HS-27A (cell line): ENCODE results near the gene RABL3.
"Not testable (repeated sequence)": the region's sequence is repeated elsewhere in the genome, so short reads cannot be mapped to it uniquely, and the experiment has no call there.

Source experiments
- DNase-seq: peaks from one replicate; pipeline ENCODE4 v3.0.0-alpha.2; 2012; ENCODE audit warnings: low read depth, missing footprints

The RABL3 gene, protein sequence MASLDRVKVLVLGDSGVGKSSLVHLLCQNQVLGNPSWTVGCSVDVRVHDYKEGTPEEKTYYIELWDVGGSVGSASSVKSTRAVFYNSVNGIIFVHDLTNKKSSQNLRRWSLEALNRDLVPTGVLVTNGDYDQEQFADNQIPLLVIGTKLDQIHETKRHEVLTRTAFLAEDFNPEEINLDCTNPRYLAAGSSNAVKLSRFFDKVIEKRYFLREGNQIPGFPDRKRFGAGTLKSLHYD

DNA sequence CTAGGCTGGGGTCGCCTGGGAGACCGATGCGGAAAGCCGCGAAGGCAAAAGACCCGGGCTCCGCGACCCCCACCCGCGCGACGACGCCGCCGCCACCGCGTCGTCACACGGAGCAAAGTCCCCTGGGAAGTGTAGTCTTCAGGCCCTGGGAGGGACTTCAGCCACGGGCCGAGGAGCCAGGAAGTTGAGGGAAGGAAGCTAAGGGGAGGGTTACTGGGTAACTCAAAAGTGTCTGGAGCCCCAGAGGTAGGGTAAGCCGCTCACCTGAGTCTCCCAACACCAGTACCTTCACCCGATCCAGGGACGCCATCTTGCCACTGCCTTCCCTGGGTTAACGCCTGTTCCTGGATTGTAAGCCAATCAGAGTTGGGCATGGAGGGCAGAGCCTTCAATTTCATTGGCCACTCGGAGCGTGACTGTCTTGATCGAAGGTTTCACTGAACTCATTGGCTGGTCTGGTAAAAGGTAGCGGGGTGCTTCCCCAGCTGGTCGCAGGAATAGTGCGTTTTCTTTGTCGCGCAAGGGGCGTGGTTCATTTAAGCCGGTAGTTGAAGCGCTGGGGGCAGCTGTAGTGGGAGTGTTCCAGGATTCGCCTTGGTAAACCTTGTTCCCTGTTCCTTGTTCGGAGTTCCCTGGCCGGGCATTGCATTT is at the start of gene RABL3, which contains the start of gene GTF2E1:
Gene RABL3, minus strand, starts transcription at position 319 of the 651 bp plus-strand sequence. Its CDS starts 9 bp downstream, at position 310.
Gene GTF2E1, plus strand, starts transcription at position 547 of the 651 bp plus-strand sequence. CDS start 7,809 bp downstream, outside the sequence.
- DNase-seq, result peak; percentile 98

DNA sequence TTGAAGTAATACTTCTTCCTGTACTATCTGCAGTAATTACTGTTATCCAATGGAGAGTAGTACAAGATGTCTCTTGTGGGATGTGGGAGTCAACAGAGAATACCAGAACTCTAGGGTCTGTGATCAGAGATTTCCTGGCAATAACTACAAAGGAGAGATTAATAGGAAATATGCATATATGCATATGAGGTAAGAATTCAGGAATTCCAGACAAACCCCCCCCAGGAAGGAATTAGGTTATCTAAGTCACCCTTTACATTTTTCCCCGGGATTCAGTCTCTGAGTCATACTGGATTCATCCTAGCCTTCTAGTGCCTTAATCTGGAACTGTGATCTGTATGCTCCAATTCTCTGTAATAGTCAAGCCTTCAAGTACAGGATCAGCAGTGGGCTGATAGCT is 49.6 kb upstream of the RABL3 start:
- DNase-seq, result no peak

DNA sequence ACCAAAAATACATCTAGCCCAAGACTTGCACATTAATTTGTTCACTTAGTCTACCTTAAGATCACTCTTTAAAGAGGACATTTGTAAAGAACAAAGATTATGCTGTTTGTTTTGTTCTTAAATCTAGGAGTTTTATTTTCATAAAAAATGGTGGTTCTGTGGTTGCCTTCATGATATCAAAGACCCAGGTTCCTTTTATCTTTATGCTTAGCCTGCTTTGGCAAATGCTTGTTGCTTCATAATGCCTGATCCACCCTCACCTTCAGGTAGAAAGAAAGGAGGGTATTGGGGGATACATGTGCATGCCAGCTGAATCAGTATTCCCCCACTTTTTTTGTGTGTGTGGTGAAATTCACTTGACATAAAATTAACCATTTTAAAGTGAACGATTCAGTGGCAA is 48.7 kb upstream of the RABL3 start:
- DNase-seq, result no peak

DNA sequence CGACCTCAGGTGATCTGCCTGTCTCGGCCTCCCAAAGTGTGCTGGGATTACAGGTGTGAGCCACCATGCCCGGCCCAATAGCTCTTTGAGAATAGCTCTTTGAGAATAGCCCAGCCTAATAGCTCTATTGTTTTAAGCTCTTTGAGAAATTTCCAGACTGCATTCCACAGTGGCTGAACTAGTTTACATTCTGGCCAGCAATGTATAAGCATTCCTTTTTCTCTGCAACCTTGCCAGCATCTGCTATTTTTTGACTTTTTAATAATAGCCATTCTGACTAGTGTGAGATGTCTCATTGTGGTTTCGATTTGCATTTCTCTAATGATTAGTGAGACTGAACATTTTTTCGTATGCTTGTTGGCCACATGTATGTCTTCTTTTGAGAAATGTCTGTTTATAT is 43.5 kb upstream of the RABL3 start:
- not testable (repeated sequence) for DNase-seq

GRCh38 chr3:120780977-120781376 is 38.7 kb upstream of the RABL3 start:
- peak; percentile 83 for DNase-seq

DNA sequence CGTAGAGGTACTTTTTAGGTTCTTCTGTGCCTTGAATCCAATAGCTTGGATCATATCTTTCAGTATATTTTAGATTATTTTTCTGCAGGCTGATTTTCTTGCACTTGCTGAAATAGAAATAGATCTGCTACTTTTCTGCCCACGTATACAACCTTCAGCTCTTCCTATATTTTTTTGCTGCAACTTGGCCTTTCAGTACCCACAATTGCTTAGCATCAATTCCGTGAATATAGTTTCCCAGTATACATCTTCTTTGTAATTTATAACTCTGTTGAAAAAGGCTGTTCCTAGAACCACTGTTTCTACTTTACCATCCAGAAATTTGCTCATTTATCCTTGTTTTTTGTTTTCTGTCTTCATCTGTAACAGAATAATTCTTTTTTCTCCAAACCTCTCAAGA is 36.5 kb upstream of the RABL3 start:
- DNase-seq, result no peak

DNA sequence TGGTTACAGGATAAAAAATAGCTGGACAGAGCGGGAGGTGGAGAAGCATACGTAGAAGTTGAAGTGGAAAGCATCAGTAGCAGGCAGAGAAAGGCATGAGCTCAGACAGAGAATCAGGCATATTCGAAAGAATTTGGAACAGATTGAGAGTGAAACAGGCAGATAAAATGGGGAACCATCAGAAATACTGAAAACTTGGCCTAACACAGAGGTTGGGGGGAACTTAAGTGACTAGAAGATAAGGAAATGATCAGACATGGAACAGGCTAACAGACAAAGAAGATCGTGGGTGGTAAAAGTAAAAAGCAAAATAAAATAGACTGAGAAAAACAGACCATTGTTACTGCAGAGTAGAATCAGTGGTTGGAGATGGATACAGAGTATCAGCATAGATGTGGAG is 33.1 kb upstream of the RABL3 start:
- no peak for DNase-seq

DNA sequence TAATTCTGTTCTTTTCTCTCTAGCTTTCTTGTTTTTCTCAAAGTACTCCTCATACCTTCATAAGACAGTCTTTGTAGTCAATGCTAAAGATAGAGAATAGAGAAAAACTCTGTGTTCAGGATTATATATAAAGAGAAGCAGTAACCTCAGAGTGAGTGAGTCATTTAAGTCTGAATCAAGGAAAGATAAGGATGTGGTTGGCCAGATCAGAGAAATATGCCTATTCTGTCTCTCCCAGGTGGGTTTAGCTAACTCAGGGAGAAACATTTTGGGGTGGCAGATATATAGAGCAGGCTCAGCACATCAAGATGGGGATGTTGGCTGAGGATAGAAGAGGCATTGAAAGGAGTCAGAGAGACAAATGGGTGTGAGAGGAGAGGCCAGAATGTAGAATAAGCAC is 31.6 kb upstream of the RABL3 start:
- no peak for DNase-seq

- DNase-seq, result no peak
Observed at GRCh38 chr3:120772081-120772480, 29.8 kb upstream of the RABL3 start.

DNA sequence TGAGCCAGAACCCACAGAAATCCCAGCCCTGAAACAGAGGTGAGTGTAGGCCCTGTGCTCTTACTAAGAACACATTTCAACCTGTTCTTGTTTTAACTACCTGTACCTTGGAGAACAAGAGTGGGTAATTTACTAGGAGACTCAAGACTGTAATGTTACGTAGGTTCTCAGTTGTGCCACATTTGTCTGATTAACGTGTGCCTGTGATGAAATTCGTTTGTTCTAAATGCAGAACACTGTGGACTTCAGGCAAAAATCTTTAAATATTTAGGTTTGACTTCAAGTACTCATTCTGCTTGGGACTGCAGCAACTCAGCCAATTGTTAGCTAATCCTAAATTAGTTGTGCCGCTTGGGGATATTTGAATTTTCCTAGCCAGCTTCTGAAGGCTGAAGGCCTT is 28.6 kb upstream of the RABL3 start:
- no peak for DNase-seq

- no peak for DNase-seq
Observed at GRCh38 chr3:120769436-120769835, 27.1 kb upstream of the RABL3 start.

DNA sequence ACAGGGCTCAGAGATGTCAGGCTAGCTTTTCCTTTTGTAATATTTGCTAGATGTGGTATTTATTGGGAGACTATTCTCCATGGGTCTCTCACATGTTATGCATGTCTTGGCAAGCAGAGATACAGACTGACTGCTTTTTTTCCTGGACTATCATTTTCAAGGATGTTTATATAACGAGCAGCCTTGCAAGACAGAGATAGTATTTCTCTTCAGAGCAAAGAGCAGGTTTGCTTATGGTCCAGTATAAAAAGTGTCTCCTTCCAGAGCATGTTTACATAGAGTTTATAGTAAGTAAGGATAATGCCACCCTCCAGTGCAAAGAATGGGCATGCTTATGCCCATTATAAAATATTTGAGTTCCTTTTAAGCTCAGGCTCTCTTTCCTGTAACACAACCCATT is 24.8 kb upstream of the RABL3 start:
- no peak for DNase-seq

DNA sequence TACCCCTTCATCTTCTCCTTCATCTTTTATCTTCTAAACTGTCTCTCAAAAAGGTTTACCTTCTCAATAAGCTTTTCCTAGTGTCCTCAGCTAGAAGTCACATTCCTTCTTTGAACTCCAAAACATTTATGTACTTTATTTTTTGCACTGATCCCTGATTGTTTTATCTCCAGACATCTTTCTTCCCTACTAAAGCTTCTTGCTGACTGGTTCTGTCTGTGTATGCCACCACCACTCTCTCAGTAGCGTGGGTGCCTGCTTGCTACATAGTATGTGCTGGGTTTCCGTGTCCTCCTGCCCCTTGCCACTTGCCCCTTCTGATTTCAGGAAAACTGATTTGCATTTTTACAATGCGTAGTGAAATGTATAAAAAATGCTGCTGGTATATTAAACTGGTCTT is 24.3 kb upstream of the RABL3 start:
- no peak for DNase-seq

GRCh38 chr3:120765830-120766493 is 23.6 kb upstream of the RABL3 start:
- no peak for DNase-seq

DNA sequence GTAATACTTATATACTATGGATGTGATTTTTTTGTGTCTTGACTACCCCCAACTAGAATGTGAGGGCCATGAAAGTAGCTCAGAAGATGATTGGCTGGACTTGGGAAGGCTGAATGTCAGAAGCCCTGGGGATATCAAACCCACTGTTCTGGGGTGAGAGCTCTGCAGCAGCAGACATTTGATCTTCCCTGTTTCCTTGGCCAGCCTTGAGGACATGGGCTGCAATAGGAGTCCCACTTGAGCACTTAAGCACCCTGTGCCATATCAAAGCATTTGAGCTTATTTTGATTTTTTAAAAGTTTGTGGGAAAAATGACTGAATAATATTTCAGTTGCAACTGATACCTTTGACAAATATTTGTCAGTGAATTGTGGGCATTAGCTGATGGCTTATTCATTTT is 21.9 kb upstream of the RABL3 start:
- no peak for DNase-seq

GRCh38 chr3:120763601-120764000 is 21.3 kb upstream of the RABL3 start:
- no peak for DNase-seq

GRCh38 chr3:120762615-120763014 is 20.3 kb upstream of the RABL3 start:
- no peak for DNase-seq

DNA sequence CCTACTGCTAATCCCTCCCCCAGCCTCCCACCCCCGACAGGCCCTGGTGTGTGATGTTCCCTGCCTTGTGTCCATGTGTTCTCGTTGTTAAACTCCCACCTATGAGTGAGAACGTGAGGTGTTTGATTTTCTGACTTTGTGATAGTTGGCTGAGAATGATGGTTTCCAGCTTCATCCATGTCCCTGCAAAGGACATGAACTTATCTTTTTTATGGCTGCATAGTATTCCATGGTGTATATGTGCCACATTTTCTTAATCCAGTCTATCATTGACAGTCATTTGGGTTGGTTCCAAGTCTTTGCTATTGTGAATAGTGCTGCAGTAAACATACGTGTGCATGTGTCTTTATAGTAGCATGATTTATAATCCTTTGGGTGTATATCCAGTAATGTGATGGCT is 16.2 kb upstream of the RABL3 start:
- not testable (repeated sequence) for DNase-seq

DNA sequence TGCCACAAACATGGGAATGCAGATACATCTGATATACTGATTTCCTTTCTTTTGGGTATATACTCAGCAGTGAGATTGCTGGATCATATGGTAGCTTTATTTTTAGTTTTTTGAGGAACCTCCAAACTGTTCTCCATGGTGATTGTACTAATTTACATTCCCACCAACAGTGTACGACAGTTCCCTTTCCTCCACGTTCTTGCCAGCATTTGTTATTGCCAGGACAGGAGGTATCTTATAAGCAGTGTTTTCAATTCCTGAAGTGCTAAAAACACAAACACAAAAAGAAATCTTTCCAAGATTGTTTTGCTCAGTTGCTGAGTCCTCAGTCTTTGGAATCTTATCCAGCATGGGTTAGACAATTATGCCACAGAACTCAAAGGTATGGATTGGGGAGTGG is 13.7 kb upstream of the RABL3 start:
- no peak for DNase-seq

DNA sequence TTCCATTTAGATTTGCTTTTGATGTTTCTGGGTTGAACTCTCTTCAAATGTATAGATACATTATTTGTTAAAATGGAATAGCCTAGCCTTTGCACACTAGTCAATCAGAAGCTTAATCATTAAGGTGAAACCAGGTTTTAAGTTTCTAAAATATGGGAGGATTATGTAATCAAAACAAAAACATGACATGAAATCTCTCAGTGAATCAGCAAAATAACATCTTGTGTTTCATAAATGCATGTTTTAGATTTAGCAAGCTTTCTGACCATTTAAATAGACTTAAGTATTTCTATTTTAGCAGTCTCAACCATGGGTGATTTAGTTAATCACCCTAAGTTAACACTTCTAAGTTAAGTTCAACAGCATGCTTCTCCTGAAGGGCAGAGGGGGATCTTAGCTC is 11.5 kb upstream of the RABL3 start:
- DNase-seq, result no peak

- no peak for DNase-seq
Observed at GRCh38 chr3:120752865-120753264, 10.5 kb upstream of the RABL3 start.

DNA sequence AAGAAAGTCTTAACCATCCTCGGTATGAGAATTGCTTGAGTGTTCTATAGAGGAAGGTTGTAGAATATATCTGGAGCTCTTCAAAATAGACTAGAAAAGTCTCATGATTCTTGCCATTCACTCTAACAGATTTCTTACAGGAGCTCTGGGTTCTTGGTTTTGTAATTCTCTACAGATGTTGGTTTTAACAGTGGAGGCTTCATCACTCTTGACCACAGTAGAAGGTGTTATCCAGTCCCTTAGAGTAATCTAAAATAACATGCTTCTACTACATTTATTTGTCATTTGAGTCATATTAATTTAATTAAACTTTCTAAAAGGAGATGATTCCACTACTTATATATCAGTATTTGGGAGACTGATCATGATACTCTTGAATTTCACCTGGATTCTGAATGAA is 9.9 kb upstream of the RABL3 start:
- no peak for DNase-seq

GRCh38 chr3:120749843-120750242 is 7.5 kb upstream of the RABL3 start:
- DNase-seq, result no peak
